Measurements from ENCODE around the gene ALKBH1.

GRCh38 chr14:77708749-77709148 is 926 bp upstream of the ALKBH1 start:
- TF ChIP-seq EZH2phosphoT487 (conservative IDR thresholded peaks at IDR 0.05; ENCODE audit: low read length) (no peak), CTCF (IDR thresholded peaks at IDR 0.05; ENCODE audit: insufficient read depth, low read length, poor library complexity, severe bottlenecking) (no peak)

Data from SU-DHL-6 (cell line).